ENCODE results near the gene KCND2. TPM values are rescaled to one million over a fixed set of nuclear protein-coding genes. Genes with fewer than 3 reads are reported as not detected.

The KCND2 gene
- polyA plus RNA-seq, 1 of the 3 experiments (the other 2 are of a cell fraction): not detected

DNA sequence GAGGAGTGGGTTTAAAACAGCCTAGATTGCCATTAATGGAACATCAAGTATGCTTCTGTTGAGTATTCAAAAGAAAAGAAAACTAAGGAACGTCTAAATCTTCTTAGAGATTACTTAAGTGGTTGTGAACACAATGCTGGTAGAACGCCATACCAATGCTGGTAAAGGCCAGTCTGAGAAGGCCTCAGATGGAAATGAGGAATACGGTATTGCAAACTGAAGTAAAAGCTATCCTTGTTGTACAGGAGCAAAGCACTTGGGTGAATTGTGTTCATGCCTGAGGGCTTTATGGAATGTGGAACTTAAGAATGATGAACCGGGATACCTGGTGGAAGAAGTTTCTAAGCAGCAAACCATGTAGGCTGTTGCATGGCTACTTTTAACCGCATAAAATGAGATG is 208.0 kb downstream of the KCND2 start:
- H3K79me2 ChIP-seq (ENCODE audit: insufficient read depth): no peaks in the 10 kb centered on the region
- H3K9me3 ChIP-seq: no peaks in the 10 kb centered on the region
- H4K20me1 ChIP-seq (ENCODE audit: insufficient read depth): no peaks in the 10 kb centered on the region
- TF ChIP-seq RCOR1 (IDR thresholded peaks at IDR 0.05; ENCODE audit: low read length): no peak
- no peak for TF ChIP-seq POLR2AphosphoS5 (IDR thresholded peaks at IDR 0.05; ENCODE audit: low read depth, low read length)
- DNase-seq: no peak
- no peak overlapping the region for H3K9ac ChIP-seq
- WGBS (ENCODE audit: low lambda C conversion rate): 12% methylated on average over 5 of the region's 5 CpGs
- no peaks in the 10 kb centered on the region for H3K9me2 ChIP-seq
- POLR2A ChIA-PET: no interaction called here
- CTCF ChIA-PET: no interaction called here
- H3K27me3 ChIP-seq (ENCODE audit: insufficient read depth): no peaks in the 10 kb centered on the region
- no peak overlapping the region for H3K27ac ChIP-seq (ENCODE audit: low read depth in 2 of 2, low read length in 1 of 2)
- H3K4me2 ChIP-seq: no peak overlapping the region
- no peak overlapping the region for H2AFZ ChIP-seq (ENCODE audit: low read depth)
- no peaks in the 10 kb centered on the region for H3K4me1 ChIP-seq (ENCODE audit: control insufficient read depth in 1 of 2, insufficient read depth in 2 of 2, low read depth in 1 of 2, low read length in 1 of 2)
- no peaks in the 10 kb centered on the region for H3F3A ChIP-seq (replicated peaks; ENCODE audit: insufficient read depth)
- H3K36me3 ChIP-seq (replicated peaks in 1 of 2; ENCODE audit: control insufficient read depth in 1 of 2, insufficient read depth in 2 of 2, low read length in 1 of 2): no peaks in the 10 kb centered on the region
- H3K4me3 ChIP-seq (ENCODE audit: low read depth in 2 of 2, low read length in 1 of 2): no peak overlapping the region

DNA sequence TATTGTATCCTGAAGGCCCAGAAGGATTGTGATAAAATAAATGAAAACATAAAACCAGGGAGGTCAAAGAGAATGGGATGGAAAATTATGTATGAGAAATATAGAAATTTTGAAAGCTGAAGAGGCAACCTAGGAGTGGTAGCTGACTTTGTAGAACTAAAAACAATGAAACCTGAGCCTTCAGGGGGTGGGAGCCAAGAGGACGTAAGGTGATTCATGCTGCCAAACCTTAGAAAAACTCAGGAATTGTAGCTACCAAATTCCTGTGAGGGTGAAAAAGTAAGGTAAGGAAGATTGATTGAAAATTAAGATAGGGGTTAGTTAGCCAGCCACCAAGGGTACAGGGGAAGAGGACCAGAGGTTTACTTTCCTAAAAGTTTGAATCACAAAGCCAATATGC is 213.2 kb downstream of the KCND2 start:
- Histone ChIP-seq H3K27me3 (ENCODE audit: insufficient read depth) (no peaks in the 10 kb centered on the region; the same call in 1 of the 2 replicates), H3K27ac (ENCODE audit: low read depth in 2 of 2, low read length in 1 of 2) (no peak overlapping the region), H4K20me1 (ENCODE audit: insufficient read depth) (no peaks in the 10 kb centered on the region), H3K4me2 (no peak overlapping the region), H3K9ac (no peak overlapping the region), H3F3A (replicated peaks; ENCODE audit: insufficient read depth) (no peaks in the 10 kb centered on the region), H2AFZ (ENCODE audit: low read depth) (no peak overlapping the region), H3K36me3 (replicated peaks in 1 of 2; ENCODE audit: control insufficient read depth in 1 of 2, insufficient read depth in 2 of 2, low read length in 1 of 2) (no peaks in the 10 kb centered on the region), H3K9me3 (no peaks in the 10 kb centered on the region), H3K79me2 (ENCODE audit: insufficient read depth) (no peaks in the 10 kb centered on the region), H3K9me2 (no peaks in the 10 kb centered on the region), H3K4me1 (ENCODE audit: control insufficient read depth in 1 of 2, insufficient read depth in 2 of 2, low read depth in 1 of 2, low read length in 1 of 2) (no peaks in the 10 kb centered on the region), H3K4me3 (ENCODE audit: low read depth in 2 of 2, low read length in 1 of 2) (no peak overlapping the region)
- DNase-seq: no peak
- 2% methylated on average over 1 of the region's 1 CpG for WGBS (ENCODE audit: low lambda C conversion rate)
- CTCF ChIA-PET: interaction anchor here (1.6 kb wide), 1 partner anchor 13 kb away, joined by 3 read pairs; no protein-coding TSS in a partner anchor
- TF ChIP-seq TEAD4 (IDR thresholded peaks at IDR 0.05; ENCODE audit: borderline replicate concordance, insufficient read depth) (no peak), RXRA (IDR thresholded peaks at IDR 0.05; ENCODE audit: borderline replicate concordance, low read depth) (no peak), JUND (IDR thresholded peaks at IDR 0.05) (no peak), TCF12 (IDR thresholded peaks at IDR 0.05) (no peak), FOXM1 (IDR thresholded peaks at IDR 0.05; ENCODE audit: low read depth) (no peak), SIN3A (IDR thresholded peaks at IDR 0.05; ENCODE audit: borderline replicate concordance, low read depth, low read length) (no peak), MEF2A (IDR thresholded peaks at IDR 0.05; ENCODE audit: borderline replicate concordance, low read depth) (no peak), GABPA (IDR thresholded peaks at IDR 0.05; ENCODE audit: low read depth) (no peak), EP300 (IDR thresholded peaks at IDR 0.05; ENCODE audit: borderline replicate concordance in 1 of 2, low read depth in 1 of 2, low read length in 1 of 2) (no peak), MXI1 (IDR thresholded peaks at IDR 0.05; ENCODE audit: low read depth, low read length) (no peak), TAF1 (IDR thresholded peaks at IDR 0.05; ENCODE audit: borderline replicate concordance, low read depth, low read length) (no peak), ELF1 (IDR thresholded peaks at IDR 0.05) (no peak), RAD21 (IDR thresholded peaks at IDR 0.05; ENCODE audit: low read length) (no peak), EZH2phosphoT487 (IDR thresholded peaks at IDR 0.05; ENCODE audit: borderline replicate concordance, low read depth) (no peak), POLR2AphosphoS5 (IDR thresholded peaks at IDR 0.05; ENCODE audit: low read depth, low read length) (no peak)
- TF ChIP-seq, protein P1, sequence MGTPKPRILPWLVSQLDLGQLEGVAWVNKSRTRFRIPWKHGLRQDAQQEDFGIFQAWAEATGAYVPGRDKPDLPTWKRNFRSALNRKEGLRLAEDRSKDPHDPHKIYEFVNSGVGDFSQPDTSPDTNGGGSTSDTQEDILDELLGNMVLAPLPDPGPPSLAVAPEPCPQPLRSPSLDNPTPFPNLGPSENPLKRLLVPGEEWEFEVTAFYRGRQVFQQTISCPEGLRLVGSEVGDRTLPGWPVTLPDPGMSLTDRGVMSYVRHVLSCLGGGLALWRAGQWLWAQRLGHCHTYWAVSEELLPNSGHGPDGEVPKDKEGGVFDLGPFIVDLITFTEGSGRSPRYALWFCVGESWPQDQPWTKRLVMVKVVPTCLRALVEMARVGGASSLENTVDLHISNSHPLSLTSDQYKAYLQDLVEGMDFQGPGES (IDR thresholded peaks at IDR 0.05; ENCODE audit: low read depth, low read length): no peak
- TF ChIP-seq, protein P2, sequence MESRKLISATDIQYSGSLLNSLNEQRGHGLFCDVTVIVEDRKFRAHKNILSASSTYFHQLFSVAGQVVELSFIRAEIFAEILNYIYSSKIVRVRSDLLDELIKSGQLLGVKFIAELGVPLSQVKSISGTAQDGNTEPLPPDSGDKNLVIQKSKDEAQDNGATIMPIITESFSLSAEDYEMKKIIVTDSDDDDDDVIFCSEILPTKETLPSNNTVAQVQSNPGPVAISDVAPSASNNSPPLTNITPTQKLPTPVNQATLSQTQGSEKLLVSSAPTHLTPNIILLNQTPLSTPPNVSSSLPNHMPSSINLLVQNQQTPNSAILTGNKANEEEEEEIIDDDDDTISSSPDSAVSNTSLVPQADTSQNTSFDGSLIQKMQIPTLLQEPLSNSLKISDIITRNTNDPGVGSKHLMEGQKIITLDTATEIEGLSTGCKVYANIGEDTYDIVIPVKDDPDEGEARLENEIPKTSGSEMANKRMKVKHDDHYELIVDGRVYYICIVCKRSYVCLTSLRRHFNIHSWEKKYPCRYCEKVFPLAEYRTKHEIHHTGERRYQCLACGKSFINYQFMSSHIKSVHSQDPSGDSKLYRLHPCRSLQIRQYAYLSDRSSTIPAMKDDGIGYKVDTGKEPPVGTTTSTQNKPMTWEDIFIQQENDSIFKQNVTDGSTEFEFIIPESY (IDR thresholded peaks at IDR 0.05; ENCODE audit: borderline replicate concordance, low read depth): no peak
- TF ChIP-seq, protein P3, sequence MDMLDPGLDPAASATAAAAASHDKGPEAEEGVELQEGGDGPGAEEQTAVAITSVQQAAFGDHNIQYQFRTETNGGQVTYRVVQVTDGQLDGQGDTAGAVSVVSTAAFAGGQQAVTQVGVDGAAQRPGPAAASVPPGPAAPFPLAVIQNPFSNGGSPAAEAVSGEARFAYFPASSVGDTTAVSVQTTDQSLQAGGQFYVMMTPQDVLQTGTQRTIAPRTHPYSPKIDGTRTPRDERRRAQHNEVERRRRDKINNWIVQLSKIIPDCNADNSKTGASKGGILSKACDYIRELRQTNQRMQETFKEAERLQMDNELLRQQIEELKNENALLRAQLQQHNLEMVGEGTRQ (IDR thresholded peaks at IDR 0.05; ENCODE audit: borderline replicate concordance, low read depth, low read length): no peak
- TF ChIP-seq, protein P4, sequence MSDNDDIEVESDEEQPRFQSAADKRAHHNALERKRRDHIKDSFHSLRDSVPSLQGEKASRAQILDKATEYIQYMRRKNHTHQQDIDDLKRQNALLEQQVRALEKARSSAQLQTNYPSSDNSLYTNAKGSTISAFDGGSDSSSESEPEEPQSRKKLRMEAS (IDR thresholded peaks at IDR 0.05; ENCODE audit: low read depth): no peak
- TF ChIP-seq, protein P5, sequence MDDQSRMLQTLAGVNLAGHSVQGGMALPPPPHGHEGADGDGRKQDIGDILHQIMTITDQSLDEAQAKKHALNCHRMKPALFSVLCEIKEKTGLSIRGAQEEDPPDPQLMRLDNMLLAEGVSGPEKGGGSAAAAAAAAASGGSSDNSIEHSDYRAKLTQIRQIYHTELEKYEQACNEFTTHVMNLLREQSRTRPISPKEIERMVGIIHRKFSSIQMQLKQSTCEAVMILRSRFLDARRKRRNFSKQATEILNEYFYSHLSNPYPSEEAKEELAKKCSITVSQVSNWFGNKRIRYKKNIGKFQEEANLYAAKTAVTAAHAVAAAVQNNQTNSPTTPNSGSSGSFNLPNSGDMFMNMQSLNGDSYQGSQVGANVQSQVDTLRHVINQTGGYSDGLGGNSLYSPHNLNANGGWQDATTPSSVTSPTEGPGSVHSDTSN (IDR thresholded peaks at IDR 0.05): no peak
- POLR2A ChIA-PET: no interaction called here
